ENCODE results near the gene CCR9.

Gene CCR9

DNA sequence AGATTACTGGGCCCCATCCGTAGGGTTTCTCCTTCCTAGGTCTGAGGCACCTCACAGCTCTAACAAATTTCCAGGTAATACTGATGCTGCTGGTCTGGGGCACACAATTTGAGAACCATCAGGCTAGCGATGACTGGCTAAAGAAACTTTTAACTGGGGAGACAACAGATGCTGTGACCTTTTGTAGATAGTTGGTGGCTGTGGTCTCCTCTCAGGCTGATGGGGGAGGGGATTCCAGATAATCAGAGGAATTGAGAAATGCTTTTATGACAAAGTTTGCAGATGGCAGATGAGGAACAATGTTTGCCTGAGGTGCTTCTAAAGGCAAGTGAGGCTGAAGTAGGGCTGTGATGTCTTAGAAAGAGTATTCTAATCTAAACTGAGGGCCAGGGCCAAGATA lies 13.8 kb upstream of the CCR9 start:
- no peak for DNase-seq (ENCODE audit: low read depth)

DNA sequence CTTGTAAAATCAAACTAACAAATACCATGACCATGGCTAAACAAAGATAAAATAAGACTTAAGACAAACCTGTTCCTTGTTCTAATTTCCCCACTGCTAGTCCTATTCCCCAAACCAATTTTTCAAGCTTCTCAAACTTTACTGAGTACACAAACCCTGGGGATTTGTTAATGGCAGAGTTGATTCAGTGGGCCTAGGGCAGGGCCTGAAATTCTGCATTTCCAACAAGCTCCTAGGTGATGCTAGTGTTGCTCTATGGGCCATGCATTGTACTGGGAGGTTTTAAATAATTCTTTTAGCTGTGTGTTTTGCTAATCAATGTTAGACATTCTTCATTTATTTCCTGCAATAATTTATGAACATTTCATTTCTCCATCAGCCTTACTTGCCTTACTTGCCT lies 13.3 kb upstream of the CCR9 start:
- DNase-seq (ENCODE audit: low read depth): no peak

DNA sequence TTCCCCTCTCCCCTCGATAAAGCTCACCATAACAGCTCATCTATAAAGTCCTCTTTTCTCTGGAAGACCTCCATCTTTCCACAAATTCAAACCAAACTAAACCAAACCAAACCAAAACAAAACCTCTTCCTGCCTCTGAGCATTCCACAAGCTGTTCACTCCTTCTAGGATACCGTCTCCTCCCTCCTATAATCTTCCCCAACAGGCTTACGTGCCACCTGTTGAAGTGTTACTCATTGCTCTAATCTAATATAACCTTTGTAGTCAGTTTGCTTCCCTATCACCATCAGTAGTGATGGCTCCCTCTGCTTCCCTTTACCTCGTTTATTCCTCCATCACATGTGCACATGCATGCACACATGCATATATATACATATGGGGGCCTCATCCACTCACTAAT lies 12.7 kb upstream of the CCR9 start:
- no peak for DNase-seq (ENCODE audit: low read depth)

DNA sequence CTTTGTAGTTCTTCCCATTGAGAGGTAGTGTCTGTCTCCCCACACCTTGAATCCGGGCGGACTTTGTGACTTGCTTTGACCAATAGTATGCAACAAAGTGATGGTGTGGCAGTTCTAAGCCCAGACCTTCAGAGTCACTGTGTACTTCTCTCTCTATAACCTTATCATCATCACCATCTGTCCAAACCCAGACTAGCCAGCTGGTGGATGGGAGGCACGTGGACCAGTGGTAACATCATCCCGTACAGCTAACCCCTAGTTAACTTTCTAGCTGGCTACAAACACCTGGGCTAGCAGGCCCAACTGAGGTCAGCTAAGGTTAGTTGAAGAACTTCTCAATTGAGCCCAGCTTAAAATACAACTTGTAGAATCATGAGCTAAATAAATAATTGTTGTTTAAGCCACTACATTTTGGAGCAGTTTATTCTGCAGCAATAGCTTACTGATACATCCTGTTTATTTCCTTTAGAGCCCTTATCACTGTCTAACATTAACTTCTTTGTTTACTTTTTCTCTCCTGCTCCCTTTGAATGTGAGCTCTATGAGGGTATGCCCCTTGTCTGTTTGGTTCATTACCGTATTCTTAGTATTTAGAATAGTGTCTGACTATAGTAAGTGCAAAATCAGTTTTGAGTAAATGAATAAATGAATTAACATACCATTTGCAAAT lies 11.5 kb upstream of the CCR9 start:
- no peak for DNase-seq (ENCODE audit: low read depth)

DNA sequence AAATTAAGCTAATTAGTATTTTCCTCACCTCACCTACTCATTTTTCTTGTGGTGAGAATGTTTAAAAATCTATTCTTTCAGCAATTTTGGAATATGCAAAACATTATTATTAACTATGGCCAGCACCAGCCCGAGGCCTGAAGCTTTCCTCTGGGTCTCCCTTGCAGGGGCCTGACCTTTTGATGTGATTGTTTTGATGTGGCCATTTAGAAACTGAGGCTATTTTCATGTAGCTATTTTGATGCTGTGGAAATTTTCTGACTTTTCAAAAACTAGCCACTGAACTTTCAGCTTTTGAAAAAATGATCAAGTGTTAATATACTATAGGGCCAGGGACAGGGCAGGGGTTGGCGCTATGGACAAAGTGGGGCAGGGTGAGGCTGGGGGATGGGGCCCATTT lies 8.2 kb upstream of the CCR9 start:
- no peak for DNase-seq (ENCODE audit: low read depth)

DNA sequence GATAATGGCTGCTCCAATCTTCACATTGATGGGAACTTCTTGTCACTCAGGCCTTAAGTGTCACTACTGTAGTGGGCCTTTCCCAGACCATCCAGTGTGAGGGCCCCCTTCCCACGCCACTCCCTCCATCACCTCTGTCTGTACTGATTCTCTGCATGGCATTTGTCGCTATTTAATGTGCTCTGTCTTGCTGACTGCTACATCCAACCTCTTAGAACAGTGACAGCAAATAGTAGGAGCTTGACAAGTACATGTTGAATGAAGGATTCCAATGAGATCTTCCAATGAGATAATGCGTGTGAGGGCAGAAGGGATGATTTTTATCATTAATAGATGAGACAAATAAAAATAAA lies 5.6 kb upstream of the CCR9 start:
- no peak for DNase-seq (ENCODE audit: low read depth)

DNA sequence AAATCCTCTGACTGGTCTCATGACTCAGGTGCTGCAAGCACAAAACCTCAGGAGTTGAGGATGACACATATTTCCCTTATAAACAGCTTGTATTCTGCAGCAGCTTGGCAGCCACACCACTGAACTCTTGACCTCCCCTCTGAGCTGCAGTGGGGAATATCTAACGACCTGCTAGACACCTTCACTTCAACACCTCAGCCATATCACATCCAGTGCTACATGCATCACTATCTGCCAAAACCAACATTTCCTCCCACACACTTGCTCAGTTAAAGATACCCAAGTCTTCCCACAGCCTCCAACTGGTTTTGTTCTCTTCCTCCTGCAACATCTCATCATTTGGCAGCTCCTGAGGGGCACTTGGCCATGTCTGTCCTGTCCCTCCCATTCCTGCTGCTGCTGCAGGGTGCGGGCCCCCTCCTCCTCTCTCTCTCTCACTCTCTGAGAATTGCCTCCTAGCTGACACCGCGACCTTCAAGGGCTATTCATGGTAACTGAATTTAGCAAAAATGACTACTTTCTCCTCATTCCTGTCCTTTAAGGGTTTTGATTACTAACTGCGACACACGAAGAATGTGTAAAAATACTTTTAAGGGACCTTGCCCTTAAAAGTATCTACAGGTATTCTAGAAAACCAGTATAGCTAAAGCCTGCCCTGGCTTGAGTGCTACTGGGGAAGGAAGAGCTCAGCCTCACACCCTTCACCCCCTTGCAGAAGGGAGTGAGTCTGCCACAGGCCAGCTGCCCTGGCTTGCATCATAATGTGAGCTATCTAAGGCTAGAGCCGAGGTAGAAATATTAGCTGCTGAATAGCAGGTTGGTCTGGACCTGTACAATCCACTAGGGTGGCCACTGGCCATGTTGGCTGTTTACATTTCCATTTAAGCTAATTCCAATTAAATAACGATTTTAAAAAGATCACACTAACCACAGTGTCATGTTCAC lies 5.0 kb upstream of the CCR9 start:
- DNase-seq (ENCODE audit: low read depth): no peak

DNA sequence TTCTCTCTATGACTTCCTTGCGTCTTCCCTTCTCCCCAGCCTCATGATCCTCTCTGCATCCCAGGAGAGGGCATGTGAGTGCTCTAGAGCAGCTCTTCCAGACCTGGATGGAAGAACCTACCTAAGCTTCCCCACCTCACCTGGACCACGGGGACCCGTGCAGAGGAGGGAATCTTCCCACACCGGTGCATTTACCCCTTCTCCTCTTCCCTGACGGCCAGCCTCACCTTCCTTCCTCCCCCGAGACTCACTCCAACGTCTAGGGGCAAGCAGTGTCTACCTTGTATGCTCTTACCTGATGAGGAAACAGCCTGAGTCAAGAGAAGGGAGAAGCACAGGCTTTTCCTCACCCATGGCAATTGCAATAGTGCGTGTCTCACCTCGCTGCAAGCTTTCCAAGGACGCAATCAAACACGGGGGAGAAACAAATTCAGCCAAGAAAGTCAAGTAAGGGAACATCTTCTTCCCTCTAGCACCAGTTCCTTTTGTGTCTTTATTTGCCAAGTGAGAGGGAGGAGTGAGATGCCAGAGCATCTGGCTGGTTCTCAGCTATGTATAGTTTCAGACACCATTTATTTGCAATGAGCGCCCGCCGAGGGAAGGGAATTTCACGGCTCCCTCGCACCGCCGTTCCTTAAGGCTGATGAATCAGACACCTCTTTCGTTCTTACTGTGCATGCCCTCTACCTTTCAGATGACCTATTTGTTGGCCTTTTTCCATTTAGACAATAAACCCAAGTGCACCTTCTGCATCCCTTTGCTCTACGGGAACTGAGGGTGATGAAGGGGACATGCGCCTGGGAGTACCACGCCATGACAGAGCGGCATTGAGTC lies 1.8 kb upstream of the CCR9 start:
- no peak for DNase-seq (ENCODE audit: low read depth)

DNA sequence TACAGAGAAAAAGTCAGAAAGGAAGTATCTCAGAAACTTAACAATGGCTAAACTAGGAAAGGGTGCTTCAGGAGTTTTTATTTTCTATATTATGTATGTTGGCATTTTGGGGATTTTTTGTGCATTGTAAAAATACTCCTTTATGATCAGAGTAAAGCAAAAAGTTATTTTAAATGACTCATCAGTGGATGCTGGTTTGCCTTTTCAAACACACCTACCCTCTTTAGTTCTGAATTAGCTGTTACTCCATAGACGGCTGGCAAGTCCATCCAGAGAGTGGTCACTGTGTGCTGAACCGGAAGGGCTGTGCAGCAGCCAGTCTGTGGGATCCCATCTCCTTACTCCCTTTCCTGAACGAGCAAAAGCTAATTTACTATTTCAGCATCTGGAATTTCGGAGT lies 942 bp downstream of the CCR9 start:
- no peak for DNase-seq (ENCODE audit: low read depth)

DNA sequence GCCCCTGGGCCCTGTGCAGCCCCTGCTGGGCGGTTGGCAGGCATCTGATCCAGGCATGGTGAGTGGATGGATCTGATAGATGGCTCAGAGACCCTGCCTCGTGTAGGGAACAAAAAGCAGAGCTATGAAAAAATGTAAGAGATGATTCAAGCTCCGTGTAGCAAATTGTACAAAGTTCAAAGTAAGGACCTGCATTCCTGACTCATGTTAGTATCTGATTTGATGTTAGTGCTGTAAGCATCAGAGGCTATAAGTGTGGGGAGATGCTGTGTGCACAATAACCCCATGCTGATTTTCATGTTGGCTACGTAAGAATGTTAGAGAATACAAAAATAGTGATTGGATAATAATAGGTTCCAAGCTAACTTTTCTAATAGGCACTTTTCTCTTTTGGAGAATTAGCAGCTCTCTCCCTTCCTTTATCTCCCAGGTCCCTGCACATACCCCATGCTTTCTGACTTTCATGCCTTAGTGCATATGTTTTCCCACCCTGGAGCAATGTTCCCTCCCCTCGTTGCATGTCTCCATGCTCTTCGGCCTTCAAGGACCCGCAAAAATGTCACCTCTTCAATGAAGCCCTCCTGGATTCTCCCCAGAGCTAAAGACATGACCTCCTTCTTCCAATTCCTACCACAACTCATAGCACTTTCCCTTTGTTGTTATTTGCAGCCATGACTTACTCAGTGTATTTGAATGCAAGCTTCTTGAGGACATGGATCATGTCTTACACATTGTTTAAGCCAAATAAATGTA lies 1.6 kb downstream of the CCR9 start:
- no peak for DNase-seq (ENCODE audit: low read depth)

DNA sequence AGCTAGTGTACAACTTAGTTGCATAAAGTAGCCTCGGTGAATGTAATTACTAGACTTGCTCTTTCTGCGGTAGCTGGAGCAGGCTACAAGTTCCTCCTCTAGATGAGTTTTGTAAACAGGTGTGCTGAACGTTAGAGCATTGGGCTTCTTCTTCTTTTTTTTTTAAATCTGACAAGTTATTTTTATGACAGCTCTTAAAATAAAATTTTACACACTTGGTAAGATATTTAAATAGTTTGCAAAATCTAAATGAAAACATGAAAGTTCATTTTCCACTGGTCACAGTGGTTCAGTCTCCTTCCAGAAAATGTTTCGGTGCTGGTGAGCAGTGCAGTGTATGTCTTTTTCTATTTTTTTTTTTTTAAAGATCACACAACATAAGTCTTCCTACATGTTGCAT lies 3.0 kb downstream of the CCR9 start:
- DNase-seq (ENCODE audit: low read depth): no peak

DNA sequence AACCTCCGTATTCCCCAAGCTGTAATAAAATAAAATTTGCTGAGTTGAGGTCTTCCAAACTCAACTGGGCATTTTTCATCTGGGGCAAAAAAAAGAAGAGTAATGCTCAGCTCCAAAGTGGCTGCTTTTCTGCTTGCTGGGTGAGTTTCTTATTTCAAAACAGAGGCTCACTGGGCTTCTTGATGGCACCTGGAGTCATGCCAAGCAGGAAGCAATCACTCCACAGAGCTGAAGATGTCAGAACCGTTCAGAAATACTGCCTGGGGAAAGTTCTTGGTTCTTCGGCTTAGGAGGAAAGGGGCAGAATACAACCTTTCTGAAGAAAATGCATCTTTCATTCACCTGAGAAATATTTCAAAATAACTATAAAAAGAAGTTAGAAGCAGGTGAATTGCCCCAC lies 4.1 kb downstream of the CCR9 start:
- DNase-seq (ENCODE audit: low read depth): no peak

DNA sequence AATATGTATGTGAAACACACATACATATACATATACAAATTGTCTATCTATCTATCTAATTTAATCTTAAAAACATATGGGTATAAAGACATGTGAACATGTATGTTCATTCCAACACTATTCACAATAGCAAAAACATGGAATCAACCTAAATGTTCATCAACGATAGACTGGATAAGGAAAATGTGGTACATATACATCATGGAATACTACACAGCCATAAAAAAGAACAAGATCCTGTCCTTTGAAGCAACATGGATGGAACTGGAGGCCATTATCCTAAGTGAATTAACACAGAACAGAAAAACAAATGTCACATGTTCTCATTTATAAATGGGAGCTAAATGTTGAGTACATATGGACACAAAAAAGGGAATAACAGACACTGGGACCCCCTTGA lies 5.8 kb downstream of the CCR9 start:
- DNase-seq (ENCODE audit: low read depth): no peak

DNA sequence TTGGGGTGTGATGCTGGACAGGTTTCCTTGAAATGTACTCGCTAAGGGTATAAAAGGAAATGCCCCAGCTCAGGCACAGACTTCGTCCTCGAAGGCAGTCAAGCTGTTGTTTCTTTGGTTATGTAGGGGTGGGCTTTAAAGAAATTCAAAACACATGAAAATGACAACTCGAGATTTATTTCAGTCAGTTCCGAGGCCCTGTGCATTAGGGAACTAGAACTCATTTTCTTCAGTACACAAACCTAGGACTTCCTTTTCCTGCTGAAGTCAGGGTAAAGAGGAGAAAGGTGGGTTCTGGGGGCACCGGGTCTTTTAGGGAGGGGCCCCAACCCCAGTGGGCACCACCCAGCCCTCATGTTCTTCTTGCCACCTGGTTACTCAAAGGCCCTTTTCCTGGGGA lies 7.7 kb downstream of the CCR9 start:
- no peak for DNase-seq (ENCODE audit: low read depth)

DNA sequence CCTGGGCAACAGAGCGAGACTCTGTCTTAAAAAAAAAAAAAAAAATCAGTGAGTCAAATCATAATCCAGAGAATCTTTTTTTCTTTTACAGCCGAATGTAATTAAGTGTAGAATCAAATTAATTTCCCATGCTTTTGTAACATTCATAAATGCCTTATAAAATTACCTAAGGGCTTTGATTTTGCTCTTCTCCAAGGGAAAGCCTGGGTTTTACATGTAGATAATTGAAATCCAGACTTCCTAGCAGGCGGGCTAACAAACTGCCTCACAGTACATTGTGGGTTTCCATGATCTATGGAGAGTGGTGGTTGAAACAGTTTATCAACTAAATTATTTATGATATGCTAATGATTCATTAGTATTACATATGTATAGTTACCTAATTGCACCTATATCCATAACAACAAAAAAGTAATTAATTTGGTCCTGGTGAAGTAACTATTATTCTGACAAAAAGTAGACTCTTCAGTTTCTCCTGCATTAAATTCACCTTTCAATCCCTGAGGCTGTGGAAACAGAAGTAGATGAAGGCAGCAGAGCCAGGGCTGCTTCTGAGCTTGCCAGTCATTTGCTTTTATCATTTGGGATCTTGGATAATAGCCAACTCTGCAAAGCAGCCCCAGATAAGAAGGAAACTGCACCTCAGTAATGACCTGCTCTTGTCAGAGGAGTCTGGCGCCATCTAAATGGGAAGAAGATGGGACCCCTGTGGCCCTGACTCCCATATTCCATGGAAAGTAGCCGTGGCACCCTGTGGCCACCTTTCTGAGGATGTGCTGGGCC lies 9.5 kb downstream of the CCR9 start:
- DNase-seq (ENCODE audit: low read depth): no peak

DNA sequence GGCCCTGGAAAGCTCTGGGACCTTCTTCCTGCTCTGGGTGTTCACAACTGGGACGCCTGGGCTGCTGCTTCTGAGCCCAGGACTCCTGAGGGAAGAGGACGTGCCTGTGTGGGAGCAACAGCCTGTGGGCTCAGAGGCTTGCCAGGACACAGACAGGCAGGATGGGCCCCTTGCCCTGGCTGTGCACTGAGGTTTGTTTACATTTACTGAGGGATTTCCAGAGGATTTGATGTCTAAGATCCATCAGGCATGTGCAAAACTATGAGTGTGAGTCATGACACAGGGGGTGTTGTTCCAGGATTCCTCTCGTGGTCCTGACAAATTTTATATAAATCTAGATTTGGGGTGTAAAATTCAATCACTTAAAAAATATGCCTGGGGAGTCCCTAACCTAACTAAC lies 10.6 kb downstream of the CCR9 start:
- no peak for DNase-seq (ENCODE audit: low read depth)

DNA sequence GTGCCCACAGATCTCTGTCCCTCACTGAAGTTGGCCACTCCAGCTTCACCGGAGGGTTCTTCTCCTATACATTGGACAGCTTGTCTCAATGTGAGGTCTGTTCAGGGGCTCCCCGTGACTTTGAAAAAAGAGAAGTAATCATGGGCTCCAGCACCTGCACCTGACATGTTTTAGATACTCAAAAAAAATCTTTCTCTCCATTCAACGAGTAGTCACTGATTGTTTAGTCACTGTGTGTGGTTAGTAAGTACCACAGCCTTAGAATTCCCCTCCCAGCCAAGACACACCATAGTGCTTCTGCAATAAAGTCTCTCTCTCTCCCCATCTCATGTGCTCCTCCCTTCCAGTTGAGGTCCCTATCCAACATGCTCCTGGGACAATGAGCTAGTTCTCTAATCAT lies 18.6 kb downstream of the CCR9 start:
- DNase-seq (ENCODE audit: low read depth): no peak

DNA sequence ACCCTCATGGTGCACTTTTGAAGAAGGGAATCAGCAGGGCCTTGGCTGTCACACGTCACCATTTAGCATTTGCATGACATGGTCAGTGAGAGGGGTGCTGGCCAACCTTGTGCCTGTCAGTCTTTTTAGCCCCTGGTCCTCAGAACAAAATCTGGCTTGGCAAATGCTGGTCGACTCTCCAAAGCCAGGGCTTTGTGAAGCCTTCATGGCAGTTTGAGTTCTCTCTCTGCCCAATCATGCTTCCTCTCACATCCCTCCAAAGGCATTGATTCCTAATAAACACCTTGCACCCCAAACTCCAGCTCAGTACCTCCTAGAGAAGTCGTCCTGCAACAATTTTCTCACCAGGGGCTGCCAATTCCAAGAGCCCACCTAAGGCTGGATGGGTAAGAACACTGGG lies 19.4 kb downstream of the CCR9 start:
- DNase-seq (ENCODE audit: low read depth): no peak

DNA sequence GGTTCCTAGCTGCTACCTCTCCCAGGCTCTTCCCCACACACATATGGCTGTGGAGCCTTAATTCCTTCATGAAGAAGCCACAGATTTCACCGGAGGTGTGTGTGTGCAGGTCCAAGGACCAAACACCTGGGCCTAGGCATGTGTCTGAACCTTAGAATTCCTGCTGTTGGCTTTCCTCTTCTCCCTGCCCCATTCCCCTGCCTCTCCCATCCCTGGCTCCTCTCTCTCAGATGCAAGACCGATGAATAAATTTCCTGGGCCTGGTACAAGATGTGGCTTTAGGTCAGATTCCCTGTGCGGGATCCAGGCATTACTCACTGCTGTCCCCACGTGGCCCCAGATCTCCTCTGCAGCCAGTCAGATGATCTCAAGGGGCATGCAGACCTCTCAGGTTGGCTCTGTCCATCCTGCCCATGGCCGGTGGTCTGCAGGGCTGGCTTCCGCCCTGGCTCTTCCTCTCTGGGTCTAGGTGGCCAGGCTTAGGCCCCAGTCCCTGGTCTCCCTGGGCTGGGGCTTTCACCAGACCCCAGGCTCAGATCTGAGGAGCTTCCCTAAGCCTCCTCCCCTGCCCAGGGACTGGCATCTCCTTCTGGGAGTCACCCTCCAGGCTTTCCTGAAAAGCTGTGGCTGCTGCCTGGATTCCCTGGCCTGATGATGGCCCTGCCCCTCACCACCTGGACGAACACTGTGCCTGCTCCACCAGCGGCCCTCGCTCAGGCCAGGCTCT lies 20.5 kb downstream of the CCR9 start:
- DNase-seq (ENCODE audit: low read depth): no peak

All from activated T-cell treated with anti-CD3 and anti-CD28 coated beads for 1 hour (primary cell).